ENCODE results near the gene ETFBKMT.
A peak's percentile ranks its signal among the peaks of the same experiment; 100 is the strongest.
"Not testable (repeated sequence)": the region's sequence is repeated elsewhere in the genome, so short reads cannot be mapped to it uniquely, and the experiment has no call there.

Gene ETFBKMT

DNA sequence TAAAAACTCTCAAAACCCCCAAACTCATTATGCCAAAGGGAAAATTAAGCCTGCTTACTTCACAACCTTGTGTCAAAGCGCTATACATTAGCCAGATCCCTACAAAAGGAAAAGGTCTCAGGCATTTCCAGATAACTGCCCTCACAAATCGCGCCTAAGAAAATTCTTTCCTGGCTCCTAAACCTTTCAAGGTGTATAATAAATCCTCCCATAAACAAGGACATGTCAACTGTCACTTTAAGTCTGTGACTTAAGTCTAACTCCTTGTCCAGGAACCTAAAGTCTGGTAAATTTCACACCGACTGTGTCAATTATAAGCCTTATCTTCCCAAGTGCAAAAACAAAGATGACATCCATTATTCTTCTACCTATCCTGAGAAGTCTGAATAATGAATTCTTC is 4.3 kb upstream of the ETFBKMT start:
- Histone ChIP-seq H3K27me3 (ENCODE audit: control insufficient read depth in 2 of 2, insufficient read depth in 2 of 2, low read length in 2 of 2) (no peaks in the 10 kb centered on the region), H3K9me3 (ENCODE audit: control insufficient read depth in 2 of 2, low read length in 2 of 2) (no peaks in the 10 kb centered on the region), H3K4me3 (ENCODE audit: low read length in 2 of 2) (no peak overlapping the region), H3K4me1 (ENCODE audit: control insufficient read depth in 2 of 2, insufficient read depth in 2 of 2, low read length in 2 of 2) (peaks cover 12 to 18% of the 10 kb centered on the region in 2 donors), H3K36me3 (ENCODE audit: control insufficient read depth in 2 of 2, insufficient read depth in 2 of 2, low read length in 2 of 2) (no peaks in the 10 kb centered on the region), H3K9ac (ENCODE audit: low read depth in 1 of 2, low read length in 2 of 2) (no peak overlapping the region), H3K27ac (ENCODE audit: low read depth in 2 of 2, low read length in 2 of 2) (no peak overlapping the region)

DNA sequence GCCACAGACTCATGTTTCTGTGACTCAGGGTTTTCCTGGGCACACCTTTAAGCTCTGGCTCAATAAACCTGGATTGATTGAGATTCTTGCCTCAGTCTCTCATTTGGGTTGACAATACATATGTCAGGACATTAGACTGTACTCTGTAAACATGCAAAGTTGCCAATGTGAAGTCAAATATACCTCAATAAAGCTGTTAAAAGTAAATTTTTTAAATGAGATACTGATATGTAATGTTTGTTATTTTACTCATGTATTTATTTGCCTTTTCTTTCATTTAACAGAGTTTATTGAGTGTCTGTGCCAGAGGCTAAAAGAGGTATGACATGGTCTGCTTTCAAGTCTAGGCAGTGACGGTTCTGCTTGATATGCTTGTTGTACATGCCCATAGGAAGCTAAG is 3.7 kb upstream of the ETFBKMT start:
- Histone ChIP-seq H3K9ac (ENCODE audit: low read depth in 1 of 2, low read length in 2 of 2) (no peak overlapping the region), H3K36me3 (ENCODE audit: control insufficient read depth in 2 of 2, insufficient read depth in 2 of 2, low read length in 2 of 2) (no peaks in the 10 kb centered on the region), H3K9me3 (ENCODE audit: control insufficient read depth in 2 of 2, low read length in 2 of 2) (no peaks in the 10 kb centered on the region), H3K27ac (ENCODE audit: low read depth in 2 of 2, low read length in 2 of 2) (no peak overlapping the region), H3K27me3 (ENCODE audit: control insufficient read depth in 2 of 2, insufficient read depth in 2 of 2, low read length in 2 of 2) (no peaks in the 10 kb centered on the region), H3K4me1 (ENCODE audit: control insufficient read depth in 2 of 2, insufficient read depth in 2 of 2, low read length in 2 of 2) (peaks cover 8 to 15% of the 10 kb centered on the region in 2 donors), H3K4me3 (ENCODE audit: low read length in 2 of 2) (no peak overlapping the region)

DNA sequence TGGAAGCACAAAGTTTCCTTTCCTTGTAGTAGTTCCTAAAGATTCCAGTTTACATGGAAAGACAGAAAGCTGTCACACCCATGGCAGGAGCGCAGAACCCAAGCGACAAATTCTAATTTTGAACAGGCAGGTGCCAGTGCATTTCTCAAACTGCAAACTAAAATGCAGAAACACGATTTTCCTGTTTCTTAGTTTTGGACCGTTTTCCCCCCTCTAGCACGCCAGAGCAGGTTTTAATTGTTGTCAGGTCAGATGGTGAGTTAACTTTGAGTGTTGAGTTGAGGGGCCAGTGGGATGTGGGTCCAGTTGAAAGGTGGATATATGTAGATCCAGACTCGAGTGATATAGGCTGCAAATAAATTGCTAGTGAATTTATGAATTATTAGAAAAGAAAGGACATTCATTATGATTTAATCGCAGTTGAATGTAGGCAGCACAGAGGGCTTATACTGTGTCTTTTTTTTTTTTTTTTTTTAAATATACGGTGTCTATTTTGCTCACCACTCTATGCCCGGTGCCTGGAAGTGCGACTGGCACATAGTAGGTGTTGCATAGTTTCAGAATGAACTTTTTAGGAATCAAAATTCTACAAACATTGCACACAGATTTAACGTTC is 909 bp upstream of the ETFBKMT start:
- H3K9ac ChIP-seq (ENCODE audit: low read depth in 1 of 2, low read length in 2 of 2) = peak overlapping the region; percentile 86 to 87
- peaks cover 0 to 4% of the 10 kb centered on the region in 2 donors for H3K36me3 ChIP-seq (ENCODE audit: control insufficient read depth in 2 of 2, insufficient read depth in 2 of 2, low read length in 2 of 2)
- H3K9me3 ChIP-seq (ENCODE audit: control insufficient read depth in 2 of 2, low read length in 2 of 2) = no peaks in the 10 kb centered on the region
- peak overlapping the region; percentile 92 to 95 for H3K4me3 ChIP-seq (ENCODE audit: low read length in 2 of 2)
- peak overlapping the region; percentile 90 to 94 for H3K27ac ChIP-seq (ENCODE audit: low read depth in 2 of 2, low read length in 2 of 2)
- peaks cover 6 to 7% of the 10 kb centered on the region in 2 donors for H3K4me1 ChIP-seq (ENCODE audit: control insufficient read depth in 2 of 2, insufficient read depth in 2 of 2, low read length in 2 of 2)
- H3K27me3 ChIP-seq (ENCODE audit: control insufficient read depth in 2 of 2, insufficient read depth in 2 of 2, low read length in 2 of 2) = no peaks in the 10 kb centered on the region

DNA sequence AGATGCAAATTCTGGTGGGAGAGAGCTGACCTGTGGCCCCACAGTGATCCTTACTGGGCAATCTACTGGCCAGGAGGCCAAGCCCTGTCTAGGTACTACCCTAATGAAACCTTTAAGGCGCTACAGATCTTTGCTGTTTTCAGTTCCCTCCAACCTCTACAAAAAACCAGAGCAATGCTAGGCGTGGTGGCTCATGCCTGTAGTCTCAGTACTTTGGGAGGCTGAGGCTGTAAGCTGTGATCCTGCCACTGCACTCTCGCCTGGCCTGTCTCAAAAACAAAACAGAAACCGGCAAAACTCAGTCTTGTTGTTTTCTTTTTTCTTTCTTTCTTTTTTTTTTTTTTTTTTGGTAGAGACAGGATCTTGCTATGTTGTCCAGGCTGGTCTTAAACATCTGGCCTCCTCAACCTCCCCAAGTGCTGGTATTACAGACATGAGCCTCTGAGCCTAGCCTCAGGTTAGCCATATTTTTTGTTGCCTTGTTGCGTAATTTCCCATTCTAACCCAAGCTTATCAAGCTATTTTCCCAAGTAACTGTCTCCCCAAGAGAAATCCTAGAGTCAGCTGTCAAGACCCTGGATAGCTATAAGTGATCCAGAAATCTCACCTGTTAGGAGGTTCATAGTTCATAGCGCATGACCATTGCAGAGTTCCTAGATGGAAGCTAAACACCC is 2.8 kb downstream of the ETFBKMT start:
- H3K4me3 ChIP-seq (ENCODE audit: low read length in 2 of 2) = no peak overlapping the region
- H3K9me3 ChIP-seq (ENCODE audit: control insufficient read depth in 2 of 2, low read length in 2 of 2) = no peaks in the 10 kb centered on the region
- no peaks in the 10 kb centered on the region for H3K27me3 ChIP-seq (ENCODE audit: control insufficient read depth in 2 of 2, insufficient read depth in 2 of 2, low read length in 2 of 2)
- H3K4me1 ChIP-seq (ENCODE audit: control insufficient read depth in 2 of 2, insufficient read depth in 2 of 2, low read length in 2 of 2) = peaks cover 6 to 7% of the 10 kb centered on the region in 2 donors
- no peak overlapping the region for H3K27ac ChIP-seq (ENCODE audit: low read depth in 2 of 2, low read length in 2 of 2)
- H3K9ac ChIP-seq (ENCODE audit: low read depth in 1 of 2, low read length in 2 of 2) = no peak overlapping the region
- H3K36me3 ChIP-seq (ENCODE audit: control insufficient read depth in 2 of 2, insufficient read depth in 2 of 2, low read length in 2 of 2) = peaks cover 0 to 4% of the 10 kb centered on the region in 2 donors

DNA sequence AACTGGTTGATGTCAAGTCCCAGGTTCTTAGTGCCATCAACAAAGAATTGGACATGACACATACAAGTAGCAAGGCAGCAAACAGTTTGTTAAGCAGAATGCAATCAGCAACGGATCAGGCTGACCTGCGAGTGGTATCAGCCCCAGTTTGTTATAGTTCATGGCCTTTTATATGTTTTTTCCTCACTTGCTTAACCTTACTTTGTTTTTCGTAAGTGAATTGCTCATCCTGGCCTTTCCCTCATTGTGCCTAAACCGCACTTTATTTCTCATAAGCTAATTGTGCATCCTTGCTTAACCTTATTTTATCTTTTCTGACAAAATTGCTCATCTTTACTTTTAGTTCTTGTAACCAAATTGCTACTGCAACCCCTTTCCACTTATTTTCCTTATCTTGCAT is 4.1 kb downstream of the ETFBKMT start:
- H3K4me1 ChIP-seq (ENCODE audit: control insufficient read depth in 2 of 2, insufficient read depth in 2 of 2, low read length in 2 of 2) = peaks cover under 1 to 4% of the 10 kb centered on the region in 2 donors
- H3K9ac ChIP-seq (ENCODE audit: low read depth in 1 of 2, low read length in 2 of 2) = no peak overlapping the region
- H3K4me3 ChIP-seq (ENCODE audit: low read length in 2 of 2) = no peak overlapping the region
- H3K27me3 ChIP-seq (ENCODE audit: control insufficient read depth in 2 of 2, insufficient read depth in 2 of 2, low read length in 2 of 2) = no peaks in the 10 kb centered on the region
- H3K27ac ChIP-seq (ENCODE audit: low read depth in 2 of 2, low read length in 2 of 2) = no peak overlapping the region
- H3K36me3 ChIP-seq (ENCODE audit: control insufficient read depth in 2 of 2, insufficient read depth in 2 of 2, low read length in 2 of 2) = peaks cover 0 to 4% of the 10 kb centered on the region in 2 donors
- H3K9me3 ChIP-seq (ENCODE audit: control insufficient read depth in 2 of 2, low read length in 2 of 2) = no peaks in the 10 kb centered on the region

DNA sequence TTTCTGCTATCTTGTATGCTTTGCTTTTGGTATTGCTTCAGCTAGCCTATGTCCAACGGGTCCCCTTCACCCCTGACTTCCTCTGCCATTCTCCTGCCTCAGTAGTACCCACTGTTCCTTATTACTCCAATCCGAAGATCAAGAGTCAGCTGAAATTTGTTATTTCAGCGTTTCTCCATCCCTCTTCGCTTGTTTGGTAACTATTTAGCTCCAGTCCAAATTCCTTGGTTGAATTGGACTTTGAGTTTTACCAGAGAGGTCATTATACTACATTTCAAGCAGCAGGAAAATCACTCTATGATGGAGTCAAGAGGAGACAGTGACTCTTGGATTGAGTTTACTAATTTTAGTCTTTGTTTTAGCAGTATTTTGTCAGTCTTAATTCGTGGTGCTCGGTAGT is 4.5 kb downstream of the ETFBKMT start:
- H3K9me3 ChIP-seq (ENCODE audit: control insufficient read depth in 2 of 2, low read length in 2 of 2) = peaks cover under 1 to 1% of the 10 kb centered on the region in 2 donors
- no peak overlapping the region for H3K27ac ChIP-seq (ENCODE audit: low read depth in 2 of 2, low read length in 2 of 2)
- H3K36me3 ChIP-seq (ENCODE audit: control insufficient read depth in 2 of 2, insufficient read depth in 2 of 2, low read length in 2 of 2) = peaks cover 0 to 4% of the 10 kb centered on the region in 2 donors
- no peak overlapping the region for H3K9ac ChIP-seq (ENCODE audit: low read depth in 1 of 2, low read length in 2 of 2)
- peaks cover 0 to 3% of the 10 kb centered on the region in 2 donors for H3K4me1 ChIP-seq (ENCODE audit: control insufficient read depth in 2 of 2, insufficient read depth in 2 of 2, low read length in 2 of 2)
- no peak overlapping the region for H3K4me3 ChIP-seq (ENCODE audit: low read length in 2 of 2)
- no peaks in the 10 kb centered on the region for H3K27me3 ChIP-seq (ENCODE audit: control insufficient read depth in 2 of 2, insufficient read depth in 2 of 2, low read length in 2 of 2)

DNA sequence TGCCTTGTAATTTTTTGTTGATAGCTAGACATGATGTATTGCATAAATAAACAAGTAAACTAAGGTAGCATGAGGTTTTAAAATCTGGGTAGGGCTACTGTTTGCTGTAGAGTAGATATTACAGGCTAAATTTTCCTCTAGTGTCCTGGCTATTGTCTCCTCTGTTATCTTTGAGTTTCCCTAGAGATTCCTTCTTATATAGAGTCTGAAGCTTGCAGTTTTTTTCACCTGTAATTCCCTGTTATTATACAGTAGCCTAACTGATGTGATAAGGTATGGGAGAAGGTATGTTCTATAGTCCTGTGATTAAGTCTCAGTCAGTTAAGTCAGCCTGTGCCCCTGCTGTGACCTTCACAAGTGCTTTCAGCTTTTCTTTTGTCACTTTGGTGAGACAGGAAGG is 9.5 kb downstream of the ETFBKMT start:
- Histone ChIP-seq H3K4me3 (ENCODE audit: low read length in 2 of 2) (no peak overlapping the region), H3K4me1 (ENCODE audit: control insufficient read depth in 2 of 2, insufficient read depth in 2 of 2, low read length in 2 of 2) (no peaks in the 10 kb centered on the region), H3K27me3 (ENCODE audit: control insufficient read depth in 2 of 2, insufficient read depth in 2 of 2, low read length in 2 of 2) (no peaks in the 10 kb centered on the region), H3K27ac (ENCODE audit: low read depth in 2 of 2, low read length in 2 of 2) (no peak overlapping the region), H3K9me3 (ENCODE audit: control insufficient read depth in 2 of 2, low read length in 2 of 2) (peaks cover 3 to 7% of the 10 kb centered on the region in 2 donors), H3K36me3 (ENCODE audit: control insufficient read depth in 2 of 2, insufficient read depth in 2 of 2, low read length in 2 of 2) (no peaks in the 10 kb centered on the region), H3K9ac (ENCODE audit: low read depth in 1 of 2, low read length in 2 of 2) (no peak overlapping the region)

DNA sequence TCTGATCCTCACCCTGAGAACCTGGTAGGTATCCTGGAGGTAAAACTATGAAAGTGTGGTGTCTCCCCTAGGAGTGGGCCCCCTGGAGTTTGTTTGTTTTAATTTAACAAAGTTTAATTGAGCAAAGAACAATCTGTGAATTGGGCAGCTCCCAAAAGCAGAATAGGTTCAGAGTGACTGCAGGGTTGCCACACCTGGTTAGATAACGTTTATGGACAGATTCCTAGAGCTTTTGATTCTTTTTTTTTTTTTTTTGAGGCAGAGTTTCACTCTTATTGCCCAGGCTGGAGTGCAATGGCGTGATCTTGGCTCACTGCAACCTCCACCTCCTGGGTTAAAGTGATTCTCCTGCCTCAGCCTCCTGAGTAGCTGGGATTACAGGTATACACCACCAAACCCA is 10.1 kb downstream of the ETFBKMT start:
- H3K27ac ChIP-seq (ENCODE audit: low read depth in 2 of 2, low read length in 2 of 2); H3K4me3 ChIP-seq (ENCODE audit: low read length in 2 of 2): not testable (repeated sequence)

DNA sequence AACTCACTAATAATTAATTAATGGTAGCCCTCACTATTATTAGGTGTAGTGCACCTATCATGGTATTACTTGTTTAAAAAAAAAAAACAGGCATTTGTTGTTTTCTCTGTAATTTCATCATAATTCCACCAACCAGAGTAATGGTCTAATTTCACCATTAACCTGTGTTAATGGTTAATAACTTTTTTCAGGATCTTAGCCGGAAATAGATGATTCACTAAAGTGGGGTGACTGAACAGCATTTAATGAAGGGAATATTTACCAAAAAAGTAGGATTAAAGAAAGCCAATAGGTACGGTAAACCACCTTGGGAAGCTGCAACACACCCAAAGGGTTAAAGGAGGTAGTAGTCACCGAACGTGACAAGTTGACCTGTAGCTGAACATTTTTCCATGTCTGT is 13.0 kb downstream of the ETFBKMT start:
- H3K27me3 ChIP-seq (ENCODE audit: control insufficient read depth in 2 of 2, insufficient read depth in 2 of 2, low read length in 2 of 2) = no peaks in the 10 kb centered on the region
- H3K9me3 ChIP-seq (ENCODE audit: control insufficient read depth in 2 of 2, low read length in 2 of 2) = peaks cover 3 to 7% of the 10 kb centered on the region in 2 donors
- H3K4me3 ChIP-seq (ENCODE audit: low read length in 2 of 2) = no peak overlapping the region
- H3K27ac ChIP-seq (ENCODE audit: low read depth in 2 of 2, low read length in 2 of 2) = no peak overlapping the region
- H3K9ac ChIP-seq (ENCODE audit: low read depth in 1 of 2, low read length in 2 of 2) = no peak overlapping the region
- H3K36me3 ChIP-seq (ENCODE audit: control insufficient read depth in 2 of 2, insufficient read depth in 2 of 2, low read length in 2 of 2) = no peaks in the 10 kb centered on the region
- no peaks in the 10 kb centered on the region for H3K4me1 ChIP-seq (ENCODE audit: control insufficient read depth in 2 of 2, insufficient read depth in 2 of 2, low read length in 2 of 2)

More for the DNA sequence above, 10.1 kb downstream of the ETFBKMT start:
- H3K4me1 ChIP-seq (ENCODE audit: control insufficient read depth in 2 of 2, insufficient read depth in 2 of 2, low read length in 2 of 2); H3K27me3 ChIP-seq (ENCODE audit: control insufficient read depth in 2 of 2, insufficient read depth in 2 of 2, low read length in 2 of 2); H3K9me3 ChIP-seq (ENCODE audit: control insufficient read depth in 2 of 2, low read length in 2 of 2); H3K9ac ChIP-seq (ENCODE audit: low read depth in 1 of 2, low read length in 2 of 2); H3K36me3 ChIP-seq (ENCODE audit: control insufficient read depth in 2 of 2, insufficient read depth in 2 of 2, low read length in 2 of 2): not testable (repeated sequence)

DNA sequence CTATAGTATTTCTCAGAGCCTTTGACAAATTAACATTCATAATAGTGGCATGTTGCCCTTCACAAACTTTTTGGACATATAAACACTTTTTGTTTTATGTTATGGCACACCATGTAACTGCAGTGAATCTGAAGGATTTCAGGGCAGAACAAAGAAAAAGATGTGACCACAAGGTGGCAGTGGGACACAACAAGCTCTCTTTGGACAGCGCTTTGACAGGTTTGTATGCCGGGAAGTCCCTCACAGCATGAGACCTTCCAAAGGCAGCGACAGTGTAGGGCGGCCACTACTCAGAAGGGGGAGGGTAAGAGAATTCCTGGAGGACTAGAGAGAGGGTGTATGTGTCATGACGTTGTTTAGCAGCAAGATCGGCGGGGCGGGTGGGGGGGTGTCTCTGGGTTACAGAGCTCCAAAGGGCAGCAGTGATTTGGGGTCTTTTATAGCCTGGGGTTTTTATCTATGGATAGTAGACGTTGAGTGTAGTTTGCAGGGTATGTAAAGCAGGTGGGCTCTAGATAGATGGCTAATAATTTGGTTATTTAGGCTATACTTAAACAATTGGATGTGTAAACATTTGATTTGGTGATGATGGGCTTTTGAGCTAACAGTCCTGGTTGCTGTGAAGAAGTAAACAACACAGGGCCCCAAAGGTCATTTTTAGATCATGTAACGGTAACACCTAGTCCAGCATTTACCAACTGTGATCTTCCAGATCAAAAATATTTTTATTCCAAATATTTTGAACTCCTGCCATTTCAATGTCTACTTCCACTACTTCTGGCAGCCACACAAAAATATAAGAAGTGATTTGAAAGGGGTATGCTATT is 22.9 kb downstream of the ETFBKMT start:
- Histone ChIP-seq H3K9me3 (ENCODE audit: control insufficient read depth in 2 of 2, low read length in 2 of 2) (peaks cover 0 to 5% of the 10 kb centered on the region in 2 donors), H3K27me3 (ENCODE audit: control insufficient read depth in 2 of 2, insufficient read depth in 2 of 2, low read length in 2 of 2) (no peaks in the 10 kb centered on the region), H3K4me3 (ENCODE audit: low read length in 2 of 2) (no peak overlapping the region), H3K4me1 (ENCODE audit: control insufficient read depth in 2 of 2, insufficient read depth in 2 of 2, low read length in 2 of 2) (no peaks in the 10 kb centered on the region), H3K36me3 (ENCODE audit: control insufficient read depth in 2 of 2, insufficient read depth in 2 of 2, low read length in 2 of 2) (no peaks in the 10 kb centered on the region), H3K27ac (ENCODE audit: low read depth in 2 of 2, low read length in 2 of 2) (no peak overlapping the region), H3K9ac (ENCODE audit: low read depth in 1 of 2, low read length in 2 of 2) (no peak overlapping the region)

Measured in mucosa of rectum (tissue), 2 donors.